HepG2 (cell line): ENCODE measurements around the gene UBR4. TPM values are rescaled to one million over a fixed set of nuclear protein-coding genes. Genes with fewer than 3 reads are reported as not detected.

Experiments used
- ATAC-seq: fragments of 200-7000 bp; cut with Tn5 transposase; 3 replicates; pipeline ENCODE4 v1.9.1; 2020; ENCODE audit warnings: mild to moderate bottlenecking, moderate library complexity
- BruUV-seq: library from RNA; stranded (reverse); fragments of 400-500 nt; replicated peaks from 2 replicates; lab custom pipeline; 2021; lab: Mats Ljungman, UMichigan
- CTCF ChIA-PET: fragments of 300-600 bp; formaldehyde crosslinking; extraction: SDS; loops from one replicate; lab custom pipeline; 2021; ENCODE audit warnings: low total read pairs, inconsistent platforms, low intra/inter-chr PET ratio; lab: Yijun Ruan, JAX
- POLR2A ChIA-PET: fragments of 350-600 bp; sonication (Branson Sonifier 250); formaldehyde crosslinking; loops from one replicate; lab custom pipeline; 2020; ENCODE audit warnings: antibody characterized with exemption, inconsistent platforms; lab: Yijun Ruan, JAX
- DNase-seq: peaks from one replicate; pipeline ENCODE4 v3.0.0-alpha.2; 2015; ENCODE audit warnings: low spot score
- FAIRE-seq: peaks from 3 replicates; lab custom pipeline; 2011; peaks lifted over from hg19 to GRCh38; lab: Jason Lieb, UNC
- H2AFZ ChIP-seq: one replicate; pipeline ENCODE4 v1.6.1; 2011; ENCODE audit warnings: low read length, inconsistent platforms
- H3K27ac ChIP-seq: fragments of 300-600 bp; 3 replicates; pipeline ENCODE4 v1.8.0; 2011; ENCODE audit warnings: mixed run types, mild to moderate bottlenecking, mixed read lengths, low read length, inconsistent platforms; ENCODE audit not compliant: insufficient read depth; ENCODE audit errors: extremely low read length
- H3K27me3 ChIP-seq, 2 experiments: fragments of 200-600 bp in 1 of 2; 2 replicates in 1 of 2; 3 replicates in 1 of 2; pipeline versions ENCODE4 v1.6.0 to v1.8.0; 2011; ENCODE audit warnings: low read length in 2 of 2, mild to moderate bottlenecking in 2 of 2, moderate library complexity in 2 of 2, inconsistent platforms in 1 of 2; ENCODE audit not compliant: insufficient read depth in 2 of 2, control insufficient read depth in 1 of 2
- H3K36me3 ChIP-seq, 2 experiments: fragments of 200-600 bp in 1 of 2; replicated peaks in 1 of 2; 2 replicates in 1 of 2; 3 replicates in 1 of 2; pipeline versions ENCODE4 v1.5.1 to v1.8.0; 2011; ENCODE audit warnings: low read length in 2 of 2, inconsistent platforms in 1 of 2; ENCODE audit not compliant: insufficient read depth in 2 of 2, control insufficient read depth in 1 of 2
- H3K4me1 ChIP-seq: 2 replicates; pipeline ENCODE4 v1.5.1; 2012; ENCODE audit warnings: low read length, inconsistent platforms; ENCODE audit not compliant: insufficient read depth
- H3K4me2 ChIP-seq: 2 replicates; pipeline ENCODE4 v1.6.0; 2011; ENCODE audit warnings: low read depth, low read length, inconsistent platforms
- H3K4me3 ChIP-seq, 3 experiments: fragments of 200-600 bp in 1 of 3; sonication (generic), shearing (Covaris generic) in 1 of 3; replicated peaks in 1 of 3; 2 replicates each; pipeline ENCODE4 v1.5.1; 2011 to 2016; ENCODE audit warnings: low read length in 3 of 3, inconsistent platforms in 2 of 3, low read depth in 2 of 3, mild to moderate bottlenecking in 2 of 3, control low read depth in 1 of 3, mixed read lengths in 1 of 3; ENCODE audit not compliant: insufficient read depth in 1 of 3
- H3K79me2 ChIP-seq: one replicate; pipeline ENCODE4 v1.6.1; 2011; ENCODE audit warnings: low read length, inconsistent platforms; ENCODE audit not compliant: insufficient read depth
- H3K9ac ChIP-seq: 2 replicates; pipeline ENCODE4 v1.6.0; 2011; ENCODE audit warnings: mild to moderate bottlenecking, low read depth, low read length, inconsistent platforms; ENCODE audit not compliant: insufficient read depth
- H3K9me3 ChIP-seq: 2 replicates; pipeline ENCODE4 v1.5.1; 2012; ENCODE audit warnings: mild to moderate bottlenecking, low read length
- H4K20me1 ChIP-seq: 2 replicates; pipeline ENCODE4 v1.6.0; 2011; ENCODE audit warnings: inconsistent platforms, mild to moderate bottlenecking, low read length, moderate library complexity; ENCODE audit not compliant: insufficient read depth
- ATF2 ChIP-seq: sonication (generic); formaldehyde crosslinking; IDR thresholded peaks from 2 replicates; pipeline ENCODE4 v1.4.0; 2020; ENCODE audit warnings: missing genetic modification reagents
- CTCF ChIP-seq: sonication (generic); formaldehyde crosslinking; IDR thresholded peaks from 2 replicates; pipeline ENCODE4 v1.5.0; 2020; ENCODE audit warnings: mild to moderate bottlenecking, missing genetic modification reagents, moderate library complexity
- FOSL2 ChIP-seq: sonication (generic); formaldehyde crosslinking; IDR thresholded peaks from 2 replicates; pipeline ENCODE4 v1.4.0; 2020; ENCODE audit warnings: missing genetic modification reagents
- ISX ChIP-seq: sonication (generic); formaldehyde crosslinking; conservative IDR thresholded peaks from 2 replicates; pipeline ENCODE4 v1.5.0; 2020; ENCODE audit warnings: missing genetic modification reagents
- POGZ ChIP-seq: sonication (generic); formaldehyde crosslinking; IDR thresholded peaks from 2 replicates; pipeline ENCODE4 v1.4.0; 2020; ENCODE audit warnings: mild to moderate bottlenecking, missing genetic modification reagents
- RAD21 ChIP-seq: fragments of 450-650 bp; formaldehyde crosslinking; IDR thresholded peaks from 2 replicates; pipeline ENCODE4 v1.5.0; 2020; ENCODE audit warnings: mild to moderate bottlenecking
- SMC3 ChIP-seq: IDR thresholded peaks from 2 replicates; pipeline ENCODE4 v1.6.1; 2011; ENCODE audit warnings: low read length, improper control_type of control experiment
- STAG1 ChIP-seq: sonication (generic); formaldehyde crosslinking; IDR thresholded peaks from 2 replicates; pipeline ENCODE4 v1.4.0; 2020; ENCODE audit warnings: missing genetic modification reagents
- TEAD3 ChIP-seq: optimal IDR thresholded peaks from 2 replicates; pipeline ENCODE3; 2016; ENCODE audit warnings: borderline replicate concordance
- ZNF142 ChIP-seq: sonication (generic); formaldehyde crosslinking; IDR thresholded peaks from 2 replicates; pipeline ENCODE4 v1.4.0; 2020; ENCODE audit warnings: missing genetic modification reagents
- ZNF274 ChIP-seq: sonication (generic); formaldehyde crosslinking; IDR thresholded peaks from 2 replicates; pipeline ENCODE4 v1.5.1; 2020; ENCODE audit warnings: mild to moderate bottlenecking, missing genetic modification reagents
- ZNF281 ChIP-seq: sonication (generic); formaldehyde crosslinking; IDR thresholded peaks from 2 replicates; pipeline ENCODE4 v1.4.0; 2020; ENCODE audit warnings: missing genetic modification reagents, borderline replicate concordance
- WGBS: methylation state at CpG from one replicate; pipeline ENCODE4 v1.1.6; 2017; ENCODE audit warnings: low lambda C conversion rate; 5-methylcytosine and 5-hydroxymethylcytosine counted together
- in situ Hi-C: cut with HindIII; loops from 2 replicates; pipeline ENCODE4 v1.10.0; 2017; ENCODE audit warnings: low pct_unique_long_range_greater_than_20kb; ENCODE audit not compliant: extremely low pct_ligation_motif_present
- intact Hi-C: fragments of 100-400 bp; cut with micrococcal nuclease; formaldehyde crosslinking; loops from one replicate; pipeline ENCODE4 v1.10.0; 2022; ENCODE audit not compliant: unreplicated experiment
- polyA plus RNA-seq, 8 experiments: library from polyadenylated mRNA; depleted of rRNA in 3 of 8; stranded (reverse) in 7 of 8; unstranded in 1 of 8; fragments of >200 nt; fragmentation: Illumina TruSeq in 4 of 8; extraction: Trizol in 4 of 8; gene quantifications; 2 replicates each; pipeline versions ENCODE4 v1.2.1 to v1.2.3, GENCODE V29; 2011 to 2016; ENCODE audit warnings: low read depth in 4 of 8, missing spikeins in 1 of 8, mixed read lengths in 1 of 8; ENCODE audit not compliant: insufficient read depth in 1 of 8
- total RNA-seq, 5 experiments: library from RNA; depleted of rRNA; stranded (reverse); fragments of >200 nt; fragmentation: Illumina TruSeq; extraction: Trizol; gene quantifications; 2 replicates each; pipeline ENCODE4 v1.2.3, GENCODE V29; 2016; ENCODE audit warnings: low read depth in 1 of 5

UBR4 gene
- total and polyA plus RNA-seq, 2 of the 13 experiments (the other 11 are each of a cell fraction or from before 2014, with no cell fraction given), result 59.1 to 106 TPM

- H3K36me3 ChIP-seq, result peaks cover 64 to 94% of the 10 kb centered on the region in 2 experiments
- H3K4me2 ChIP-seq, result no peak overlapping the region
- no peak overlapping the region for H3K9ac ChIP-seq
- TF ChIP-seq ZNF281 (no peak), ISX (CRISPR knock-in tag) (no peak), STAG1 (CRISPR knock-in tag) (peak; percentile 75), CTCF (CRISPR knock-in tag) (peak; percentile 77), TEAD3 (CRISPR knock-in tag) (no peak), SMC3 (peak; percentile 53; the same call in 1 of the 2 replicates), FOSL2 (peak; percentile 34; the same call in 1 of the 2 replicates), POGZ (CRISPR knock-in tag) (no peak), ZNF142 (CRISPR knock-in tag) (no peak), RAD21 (CRISPR knock-in tag) (peak; percentile 42; the same call in 1 of the 2 replicates), ZNF274 (no peak), ATF2 (CRISPR knock-in tag) (no peak)
- peak; percentile 46 for DNase-seq
- no peak overlapping the region for H3K4me3 ChIP-seq
- ChIA-PET CTCF (interaction anchor here (2.0 kb wide), 1 partner anchor 201 kb away, joined by 11 read pairs; no protein-coding TSS in a partner anchor), POLR2A (no interaction called here)
- intact Hi-C loops, result no loop called here
- no peaks in the 10 kb centered on the region for H4K20me1 ChIP-seq
- H2AFZ ChIP-seq, result no peak overlapping the region
- H3K9me3 ChIP-seq, result no peaks in the 10 kb centered on the region
- FAIRE-seq, result peak; percentile 85
- H3K27me3 ChIP-seq, result no peaks in the 10 kb centered on the region
- no peaks in the 10 kb centered on the region for H3K79me2 ChIP-seq
- in situ Hi-C loops, result no loop called here
- BruUV-seq, result no TSS peak
- H3K4me1 ChIP-seq, result no peaks in the 10 kb centered on the region
- ATAC-seq, result peak; percentile 89
- H3K27ac ChIP-seq, result no peak overlapping the region
- 100% methylated on average over 3 of the region's 4 CpGs for WGBS
These were observed 96.4 kb downstream of the UBR4 start for GRCh38 chr1:19113697-19114092.
